HepG2 (cell line): ENCODE results near the gene SDHAF1. TPM values are rescaled to one million over a fixed set of nuclear protein-coding genes. Genes with fewer than 3 reads are reported as not detected.

Source experiments
- ATAC-seq: fragments of 200-7000 bp; cut with Tn5 transposase; 3 replicates; pipeline ENCODE4 v1.9.1; 2020; ENCODE audit warnings: mild to moderate bottlenecking, moderate library complexity
- BruUV-seq: library from RNA; stranded (reverse); fragments of 400-500 nt; replicated peaks from 2 replicates; lab custom pipeline; 2021; lab: Mats Ljungman, UMichigan
- CTCF ChIA-PET: fragments of 300-600 bp; formaldehyde crosslinking; extraction: SDS; loops from one replicate; lab custom pipeline; 2021; ENCODE audit warnings: low total read pairs, inconsistent platforms, low intra/inter-chr PET ratio; lab: Yijun Ruan, JAX
- POLR2A ChIA-PET: fragments of 350-600 bp; sonication (Branson Sonifier 250); formaldehyde crosslinking; loops from one replicate; lab custom pipeline; 2020; ENCODE audit warnings: antibody characterized with exemption, inconsistent platforms; lab: Yijun Ruan, JAX
- DNase-seq: peaks from one replicate; pipeline ENCODE4 v3.0.0-alpha.2; 2015; ENCODE audit warnings: low spot score
- FAIRE-seq: peaks from 3 replicates; lab custom pipeline; 2011; peaks lifted over from hg19 to GRCh38; lab: Jason Lieb, UNC
- H2AFZ ChIP-seq: one replicate; pipeline ENCODE4 v1.6.1; 2011; ENCODE audit warnings: low read length, inconsistent platforms
- H3K27ac ChIP-seq: fragments of 300-600 bp; 3 replicates; pipeline ENCODE4 v1.8.0; 2011; ENCODE audit warnings: mixed run types, mild to moderate bottlenecking, mixed read lengths, low read length, inconsistent platforms; ENCODE audit not compliant: insufficient read depth; ENCODE audit errors: extremely low read length
- H3K27me3 ChIP-seq, 2 experiments: fragments of 200-600 bp in 1 of 2; 2 replicates in 1 of 2; 3 replicates in 1 of 2; pipeline versions ENCODE4 v1.6.0 to v1.8.0; 2011; ENCODE audit warnings: low read length in 2 of 2, mild to moderate bottlenecking in 2 of 2, moderate library complexity in 2 of 2, inconsistent platforms in 1 of 2; ENCODE audit not compliant: insufficient read depth in 2 of 2, control insufficient read depth in 1 of 2
- H3K36me3 ChIP-seq, 2 experiments: fragments of 200-600 bp in 1 of 2; replicated peaks in 1 of 2; 2 replicates in 1 of 2; 3 replicates in 1 of 2; pipeline versions ENCODE4 v1.5.1 to v1.8.0; 2011; ENCODE audit warnings: low read length in 2 of 2, inconsistent platforms in 1 of 2; ENCODE audit not compliant: insufficient read depth in 2 of 2, control insufficient read depth in 1 of 2
- H3K4me1 ChIP-seq: 2 replicates; pipeline ENCODE4 v1.5.1; 2012; ENCODE audit warnings: low read length, inconsistent platforms; ENCODE audit not compliant: insufficient read depth
- H3K4me2 ChIP-seq: 2 replicates; pipeline ENCODE4 v1.6.0; 2011; ENCODE audit warnings: low read depth, low read length, inconsistent platforms
- H3K4me3 ChIP-seq, 3 experiments: fragments of 200-600 bp in 1 of 3; sonication (generic), shearing (Covaris generic) in 1 of 3; replicated peaks in 1 of 3; 2 replicates each; pipeline ENCODE4 v1.5.1; 2011 to 2016; ENCODE audit warnings: low read length in 3 of 3, inconsistent platforms in 2 of 3, low read depth in 2 of 3, mild to moderate bottlenecking in 2 of 3, control low read depth in 1 of 3, mixed read lengths in 1 of 3; ENCODE audit not compliant: insufficient read depth in 1 of 3
- H3K79me2 ChIP-seq: one replicate; pipeline ENCODE4 v1.6.1; 2011; ENCODE audit warnings: low read length, inconsistent platforms; ENCODE audit not compliant: insufficient read depth
- H3K9ac ChIP-seq: 2 replicates; pipeline ENCODE4 v1.6.0; 2011; ENCODE audit warnings: mild to moderate bottlenecking, low read depth, low read length, inconsistent platforms; ENCODE audit not compliant: insufficient read depth
- H3K9me3 ChIP-seq: 2 replicates; pipeline ENCODE4 v1.5.1; 2012; ENCODE audit warnings: mild to moderate bottlenecking, low read length
- H4K20me1 ChIP-seq: 2 replicates; pipeline ENCODE4 v1.6.0; 2011; ENCODE audit warnings: inconsistent platforms, mild to moderate bottlenecking, low read length, moderate library complexity; ENCODE audit not compliant: insufficient read depth
- ATM ChIP-seq: fragments of 450-650 bp; IDR thresholded peaks from 2 replicates; pipeline ENCODE4 v1.7.1; 2017; ENCODE audit warnings: mild to moderate bottlenecking, borderline replicate concordance
- CTCF ChIP-seq: sonication (generic); formaldehyde crosslinking; IDR thresholded peaks from 2 replicates; pipeline ENCODE4 v1.5.0; 2020; ENCODE audit warnings: mild to moderate bottlenecking, missing genetic modification reagents, moderate library complexity
- GTF2F1 ChIP-seq: fragments of 150-350 bp; IDR thresholded peaks from 2 replicates; pipeline ENCODE4 v1.6.1; 2014; ENCODE audit warnings: low read length
- HNRNPLL ChIP-seq: fragments of 200-400 bp; formaldehyde crosslinking; IDR thresholded peaks from 2 replicates; pipeline ENCODE4 v1.6.1; 2017; ENCODE audit warnings: mild to moderate bottlenecking, low read depth, low read length; ENCODE audit not compliant: poor library complexity, severe bottlenecking
- JUNB ChIP-seq: sonication (generic); formaldehyde crosslinking; IDR thresholded peaks from 2 replicates; pipeline ENCODE4 v1.8.0; 2022; ENCODE audit warnings: missing genetic modification reagents, mild to moderate bottlenecking, borderline replicate concordance
- MTF2 ChIP-seq: sonication (generic); formaldehyde crosslinking; IDR thresholded peaks from 2 replicates; pipeline ENCODE4 v1.5.0; 2020; ENCODE audit warnings: missing genetic modification reagents, borderline replicate concordance
- MYPOP ChIP-seq: sonication (generic); formaldehyde crosslinking; IDR thresholded peaks from 2 replicates; pipeline ENCODE4 v1.8.1; 2023; ENCODE audit warnings: mild to moderate bottlenecking, moderate library complexity, missing genetic modification reagents
- SALL1 ChIP-seq: sonication (generic); formaldehyde crosslinking; IDR thresholded peaks from 2 replicates; pipeline ENCODE4 v1.8.0; 2022; ENCODE audit warnings: mild to moderate bottlenecking, missing genetic modification reagents
- TBX2 ChIP-seq: sonication (generic); formaldehyde crosslinking; IDR thresholded peaks from 2 replicates; pipeline ENCODE4 v1.5.0; 2020; ENCODE audit warnings: missing genetic modification reagents, mild to moderate bottlenecking, borderline replicate concordance
- THAP9 ChIP-seq: sonication (generic); formaldehyde crosslinking; IDR thresholded peaks from 2 replicates; pipeline ENCODE4; 2020; ENCODE audit warnings: missing genetic modification reagents, mild to moderate bottlenecking, borderline replicate concordance
- UBTF ChIP-seq: sonication (generic); formaldehyde crosslinking; IDR thresholded peaks from 2 replicates; pipeline ENCODE4 v1.4.0; 2020; ENCODE audit warnings: mild to moderate bottlenecking, missing genetic modification reagents
- ZFP41 ChIP-seq: sonication (generic); formaldehyde crosslinking; IDR thresholded peaks from 2 replicates; pipeline ENCODE4 v1.4.0; 2020; ENCODE audit warnings: mild to moderate bottlenecking, missing genetic modification reagents, borderline replicate concordance
- ZNF136 ChIP-seq: sonication (generic); formaldehyde crosslinking; IDR thresholded peaks from 2 replicates; pipeline ENCODE4 v1.8.1; 2022; ENCODE audit warnings: low read depth, mild to moderate bottlenecking, moderate library complexity, missing genetic modification reagents
- ZNF543 ChIP-seq: sonication (generic); formaldehyde crosslinking; IDR thresholded peaks from 2 replicates; pipeline ENCODE4 v1.4.0; 2020; ENCODE audit warnings: mild to moderate bottlenecking, missing genetic modification reagents
- WGBS: methylation state at CpG from one replicate; pipeline ENCODE4 v1.1.6; 2017; ENCODE audit warnings: low lambda C conversion rate; 5-methylcytosine and 5-hydroxymethylcytosine counted together
- in situ Hi-C: cut with HindIII; loops from 2 replicates; pipeline ENCODE4 v1.10.0; 2017; ENCODE audit warnings: low pct_unique_long_range_greater_than_20kb; ENCODE audit not compliant: extremely low pct_ligation_motif_present
- intact Hi-C: fragments of 100-400 bp; cut with micrococcal nuclease; formaldehyde crosslinking; loops from one replicate; pipeline ENCODE4 v1.10.0; 2022; ENCODE audit not compliant: unreplicated experiment
- polyA plus RNA-seq, 8 experiments: library from polyadenylated mRNA; depleted of rRNA in 3 of 8; stranded (reverse) in 7 of 8; unstranded in 1 of 8; fragments of >200 nt; fragmentation: Illumina TruSeq in 4 of 8; extraction: Trizol in 4 of 8; gene quantifications; 2 replicates each; pipeline versions ENCODE4 v1.2.1 to v1.2.3, GENCODE V29; 2011 to 2016; ENCODE audit warnings: low read depth in 4 of 8, missing spikeins in 1 of 8, mixed read lengths in 1 of 8; ENCODE audit not compliant: insufficient read depth in 1 of 8
- total RNA-seq, 5 experiments: library from RNA; depleted of rRNA; stranded (reverse); fragments of >200 nt; fragmentation: Illumina TruSeq; extraction: Trizol; gene quantifications; 2 replicates each; pipeline ENCODE4 v1.2.3, GENCODE V29; 2016; ENCODE audit warnings: low read depth in 1 of 5

SDHAF1 gene
- total and polyA plus RNA-seq, 2 of the 13 experiments (the other 11 are each of a cell fraction or from before 2014, with no cell fraction given): 17.8 to 22.8 TPM

DNA sequence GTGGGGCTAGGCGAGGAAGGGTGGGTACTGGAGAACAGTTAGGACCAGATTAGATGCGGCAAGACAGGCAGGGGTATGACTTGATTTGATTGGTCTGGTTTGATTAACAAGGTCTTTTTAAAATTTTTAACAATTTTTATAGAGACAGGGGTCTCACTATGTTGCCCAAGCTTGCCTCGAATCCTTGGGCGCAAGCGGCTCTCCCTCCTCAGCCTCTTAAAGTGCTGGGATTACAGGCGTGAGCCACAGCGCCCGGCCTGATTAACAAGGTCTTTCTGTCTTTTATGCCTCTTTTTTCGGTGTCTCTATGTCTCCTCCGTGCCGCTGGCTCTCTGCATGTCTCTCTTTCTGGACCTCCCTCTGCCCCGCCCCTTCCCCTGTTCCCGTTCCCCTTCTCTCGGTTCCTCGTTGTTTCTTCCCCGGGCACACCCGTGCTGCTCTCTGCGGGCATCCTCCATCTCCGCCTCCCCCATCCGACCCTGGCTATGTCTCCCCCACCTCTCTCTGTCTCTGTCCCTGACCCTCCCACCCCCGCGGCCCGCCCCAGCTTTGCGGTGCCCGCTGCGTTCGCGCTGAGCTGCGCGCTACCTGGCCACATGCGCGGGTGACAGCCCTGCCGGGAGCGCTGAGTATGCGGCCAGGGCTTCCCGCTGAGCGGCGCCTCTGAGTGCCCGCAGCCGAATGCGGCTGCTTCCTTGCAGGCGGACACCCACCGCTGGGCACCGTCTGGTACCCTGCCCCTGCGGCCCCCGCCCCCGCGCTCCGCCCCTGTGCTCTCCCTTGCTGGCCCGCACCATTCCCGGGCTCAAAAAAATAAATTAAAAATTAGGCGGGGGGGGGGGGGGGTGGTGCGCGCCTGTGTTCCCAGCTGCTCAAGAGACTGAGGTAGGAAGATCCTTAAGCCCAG is 8.1 kb upstream of the SDHAF1 start:
- Histone ChIP-seq H4K20me1 (no peaks in the 10 kb centered on the region), H3K4me1 (peaks cover 18% of the 10 kb centered on the region), H3K27ac (no peak overlapping the region), H3K9me3 (no peaks in the 10 kb centered on the region), H2AFZ (no peak overlapping the region), H3K79me2 (no peaks in the 10 kb centered on the region), H3K9ac (no peak overlapping the region), H3K36me3 (no peaks in the 10 kb centered on the region), H3K27me3 (peaks cover 0 to 35% of the 10 kb centered on the region in 2 experiments; a peak in 4 of 5 replicates), H3K4me2 (peak overlapping the region; percentile 57), H3K4me3 (peak overlapping the region; percentile 35 to 62 (median 47); a peak in 5 of 6 replicates)
- BruUV-seq: no TSS peak
- in situ Hi-C loops (no loop called here), intact Hi-C loops (no loop called here)
- CTCF ChIA-PET: no interaction called here
- ATAC-seq: peak; percentile 81
- POLR2A ChIA-PET: no interaction called here
- DNase-seq: no peak
- 11% methylated on average over 38 of the region's 54 CpGs for WGBS
- FAIRE-seq: no peak
- TF ChIP-seq ZNF543 (CRISPR knock-in tag): no peak
- TF ChIP-seq ZNF136: no peak
- TF ChIP-seq MYPOP (CRISPR knock-in tag): peak; percentile 75; the same call in 1 of the 2 replicates
- TF ChIP-seq THAP9 (CRISPR knock-in tag): no peak
- TF ChIP-seq GTF2F1: no peak
- no peak for TF ChIP-seq SALL1
- peak; percentile 48 for TF ChIP-seq CTCF (CRISPR knock-in tag)
- no peak for TF ChIP-seq JUNB (CRISPR knock-in tag)
- TF ChIP-seq HNRNPLL: peak; percentile 44
- TF ChIP-seq ZFP41 (CRISPR knock-in tag): no peak
- peak; percentile 38; the same call in 1 of the 2 replicates for TF ChIP-seq MTF2 (CRISPR knock-in tag)
- 0 out of 2 replicates have a peak, but pooled peaks have one; percentile 17 for TF ChIP-seq TBX2 (CRISPR knock-in tag)
- TF ChIP-seq UBTF (CRISPR knock-in tag): peak; percentile 38; the same call in 1 of the 2 replicates
- TF ChIP-seq ATM: no peak
